Neutrophil (primary cell): Measurements from ENCODE around the gene DBX1.

Experiments
- H3K27ac ChIP-seq: fragments of 200-600 bp; sonication (generic); 2 replicates; pipeline ENCODE4 v1.5.1; 2016; ENCODE audit warnings: mild to moderate bottlenecking, moderate library complexity
- H3K27me3 ChIP-seq: fragments of 200-600 bp; sonication (generic); 2 replicates; pipeline ENCODE4 v1.6.0; 2016; ENCODE audit warnings: mild to moderate bottlenecking
- H3K36me3 ChIP-seq: fragments of 200-600 bp; sonication (generic); 2 replicates; pipeline ENCODE4 v1.5.1; 2017
- H3K4me1 ChIP-seq, 2 experiments: fragments of 200-600 bp in 1 of 2; sonication (generic) in 1 of 2; 1 replicate in 1 of 2; 2 replicates in 1 of 2; pipeline versions ENCODE4 v1.5.1 to v1.6.1; 2013 to 2016; ENCODE audit warnings: low read depth in 1 of 2, low read length in 1 of 2, mild to moderate bottlenecking in 1 of 2, moderate library complexity in 1 of 2; ENCODE audit not compliant: control insufficient read depth in 1 of 2, insufficient read depth in 1 of 2
- H3K4me3 ChIP-seq, 2 experiments: fragments of 200-600 bp in 1 of 2; sonication (generic) in 1 of 2; 1 replicate in 1 of 2; 2 replicates in 1 of 2; pipeline ENCODE4 v1.5.1; 2013 to 2016; ENCODE audit warnings: low read depth in 1 of 2, low read length in 1 of 2, mild to moderate bottlenecking in 1 of 2, moderate library complexity in 1 of 2
- H3K9me3 ChIP-seq: fragments of 200-600 bp; sonication (generic); 2 replicates; pipeline ENCODE4 v1.5.1; 2016
- TF ChIP-seq, protein P1 (sequence below): fragments of 200-600 bp; sonication (generic); IDR thresholded peaks from 2 replicates; pipeline ENCODE4 v1.5.1; 2016; ENCODE audit warnings: antibody characterized with exemption

DBX1 gene

DNA sequence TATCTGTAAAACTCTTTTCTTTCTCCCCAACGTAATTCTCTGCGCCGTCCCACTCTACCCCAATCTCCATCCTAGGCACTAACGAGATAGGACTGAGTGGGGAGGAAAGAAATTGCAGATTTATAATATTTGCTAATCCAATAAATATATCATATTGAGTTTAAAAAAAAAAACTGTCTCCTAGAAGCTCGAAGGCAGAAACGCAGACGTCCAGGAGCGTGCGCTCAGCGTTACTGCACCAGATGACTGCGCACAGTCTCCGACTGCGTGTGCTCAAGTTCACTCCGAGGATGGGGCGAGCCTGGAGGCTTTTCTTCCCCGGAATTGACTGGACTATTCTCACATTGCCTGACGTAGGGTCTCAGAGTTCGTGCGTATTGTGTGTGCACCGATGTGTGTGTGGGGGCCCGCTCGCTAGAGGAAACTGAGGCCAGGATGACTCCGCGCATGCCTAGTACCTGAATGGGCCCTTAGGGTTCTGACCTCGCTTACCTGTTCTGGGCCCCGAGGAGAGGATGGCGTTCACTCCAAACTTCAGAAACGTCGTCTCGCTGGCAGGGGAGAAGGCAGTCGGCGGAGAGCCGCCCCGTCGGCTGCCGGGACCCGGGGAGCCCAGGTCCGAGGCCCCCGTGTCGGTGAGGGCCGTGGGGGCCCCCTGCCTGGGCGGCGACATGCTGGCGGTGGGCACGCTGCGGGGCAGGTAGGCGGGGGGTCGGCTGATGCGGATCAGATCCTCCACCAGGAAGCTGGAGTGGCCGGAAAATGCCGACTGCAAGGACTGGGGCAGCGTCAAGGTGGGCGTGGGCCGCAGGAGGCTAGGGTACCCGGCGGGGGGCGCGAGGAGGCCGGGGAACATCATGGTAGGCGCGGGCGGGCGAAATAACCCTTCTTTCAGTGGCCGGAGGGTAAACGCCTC lies 551 bp downstream of the DBX1 start:
- Histone ChIP-seq H3K27ac (no peak overlapping the region), H3K4me3 (no peak overlapping the region), H3K9me3 (no peaks in the 10 kb centered on the region), H3K36me3 (no peaks in the 10 kb centered on the region), H3K4me1 (peaks cover 0 to 12% of the 10 kb centered on the region in 2 experiments), H3K27me3 (peaks cover 100% of the 10 kb centered on the region)
- TF ChIP-seq, protein P1, sequence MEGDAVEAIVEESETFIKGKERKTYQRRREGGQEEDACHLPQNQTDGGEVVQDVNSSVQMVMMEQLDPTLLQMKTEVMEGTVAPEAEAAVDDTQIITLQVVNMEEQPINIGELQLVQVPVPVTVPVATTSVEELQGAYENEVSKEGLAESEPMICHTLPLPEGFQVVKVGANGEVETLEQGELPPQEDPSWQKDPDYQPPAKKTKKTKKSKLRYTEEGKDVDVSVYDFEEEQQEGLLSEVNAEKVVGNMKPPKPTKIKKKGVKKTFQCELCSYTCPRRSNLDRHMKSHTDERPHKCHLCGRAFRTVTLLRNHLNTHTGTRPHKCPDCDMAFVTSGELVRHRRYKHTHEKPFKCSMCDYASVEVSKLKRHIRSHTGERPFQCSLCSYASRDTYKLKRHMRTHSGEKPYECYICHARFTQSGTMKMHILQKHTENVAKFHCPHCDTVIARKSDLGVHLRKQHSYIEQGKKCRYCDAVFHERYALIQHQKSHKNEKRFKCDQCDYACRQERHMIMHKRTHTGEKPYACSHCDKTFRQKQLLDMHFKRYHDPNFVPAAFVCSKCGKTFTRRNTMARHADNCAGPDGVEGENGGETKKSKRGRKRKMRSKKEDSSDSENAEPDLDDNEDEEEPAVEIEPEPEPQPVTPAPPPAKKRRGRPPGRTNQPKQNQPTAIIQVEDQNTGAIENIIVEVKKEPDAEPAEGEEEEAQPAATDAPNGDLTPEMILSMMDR, result no peak

DNA sequence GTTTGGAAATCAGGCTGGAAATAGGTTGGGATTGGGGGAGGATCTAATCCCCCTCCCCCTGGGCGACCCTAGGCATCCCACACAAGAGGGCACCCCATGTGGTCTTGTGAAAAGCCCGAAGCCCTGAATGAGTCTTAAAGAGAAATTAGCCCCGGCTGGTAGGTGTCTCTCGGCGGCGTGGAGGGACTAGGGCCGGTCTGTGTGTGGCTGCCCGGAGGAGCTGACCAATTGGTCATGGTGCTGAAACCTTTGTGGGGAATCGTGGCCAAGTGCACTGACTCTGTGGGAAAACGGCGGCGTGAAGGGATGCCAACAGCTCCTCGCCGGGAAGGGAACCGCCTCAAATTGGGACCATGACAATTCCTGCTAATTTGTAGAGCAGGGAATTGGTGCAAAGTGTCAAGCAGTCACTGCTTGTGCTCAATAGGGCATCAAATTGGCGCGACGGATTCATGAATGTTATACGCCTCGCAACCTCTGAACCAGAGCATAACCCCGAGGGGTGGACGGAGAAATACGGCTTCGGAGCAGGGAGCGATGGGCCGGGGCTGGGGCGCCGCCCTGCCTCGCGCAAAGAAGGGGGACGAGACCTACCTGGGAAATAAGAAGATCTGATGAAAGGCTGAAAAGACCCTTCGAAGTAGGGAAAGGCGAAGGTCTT lies 1.5 kb downstream of the DBX1 start:
- Histone ChIP-seq H3K27ac (no peak overlapping the region), H3K27me3 (peaks cover 100% of the 10 kb centered on the region), H3K4me1 (peaks cover 0 to 12% of the 10 kb centered on the region in 2 experiments), H3K9me3 (no peaks in the 10 kb centered on the region), H3K4me3 (no peak overlapping the region), H3K36me3 (no peaks in the 10 kb centered on the region)
- TF ChIP-seq, protein P1, result no peak

DNA sequence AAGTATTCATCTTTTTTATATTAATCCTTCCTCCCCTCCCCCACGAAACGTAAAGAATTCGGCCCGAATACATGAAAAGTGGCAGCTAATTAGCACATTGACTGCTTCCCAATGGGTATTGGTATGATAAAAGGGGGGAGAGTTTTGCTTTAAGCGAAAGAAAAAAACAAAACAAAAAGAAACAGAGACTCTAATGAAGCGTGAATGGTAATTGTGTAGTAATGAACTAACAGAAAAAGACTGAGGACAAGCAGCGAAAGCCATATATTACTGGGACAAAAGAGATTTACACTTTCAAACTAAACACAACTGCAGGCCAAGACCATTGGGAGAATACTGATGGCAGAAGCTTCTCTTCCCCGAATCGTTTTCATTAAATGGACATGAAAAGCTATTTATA lies 2.5 kb downstream of the DBX1 start:
- Histone ChIP-seq H3K4me1 (peaks cover 0 to 12% of the 10 kb centered on the region in 2 experiments), H3K9me3 (no peaks in the 10 kb centered on the region), H3K27ac (no peak overlapping the region), H3K27me3 (peaks cover 100% of the 10 kb centered on the region), H3K36me3 (no peaks in the 10 kb centered on the region), H3K4me3 (no peak overlapping the region)
- TF ChIP-seq, protein P1, result no peak

DNA sequence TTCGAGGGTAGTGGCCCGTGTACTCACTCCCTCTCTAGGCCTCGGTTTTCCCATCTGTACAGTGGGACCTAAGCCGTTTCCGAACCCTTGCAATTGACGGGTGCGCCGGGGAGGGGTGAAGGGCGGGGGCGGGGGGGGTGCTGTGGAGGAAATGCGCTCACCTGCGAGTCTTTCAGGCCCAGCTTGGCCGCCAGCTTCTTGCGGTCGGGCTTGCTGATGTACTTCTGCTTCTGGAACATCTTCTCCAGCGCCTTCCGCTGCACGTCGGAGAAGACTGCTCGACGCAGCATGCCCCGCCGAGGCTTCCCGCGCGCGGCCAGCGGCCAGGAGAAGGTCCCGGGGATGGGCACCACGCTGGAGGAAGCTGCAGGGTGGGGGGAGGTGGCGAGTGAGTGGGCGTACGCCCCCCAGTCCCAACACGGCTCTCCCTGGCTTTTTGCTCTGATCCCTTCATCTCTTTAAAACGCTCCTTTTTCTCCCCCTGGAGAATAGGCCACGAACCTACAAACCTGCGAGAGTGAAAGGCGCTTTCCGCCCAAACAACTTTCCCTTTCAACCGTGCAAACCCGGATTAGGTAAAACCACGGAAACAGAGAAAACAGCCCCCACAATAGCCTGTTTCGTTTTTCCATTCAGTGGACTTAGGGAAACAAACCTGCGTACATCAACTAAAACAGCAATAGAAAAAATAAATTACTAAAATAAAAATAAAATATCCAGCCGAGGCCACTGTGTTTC lies 3.2 kb downstream of the DBX1 start:
- no peak overlapping the region for H3K27ac ChIP-seq
- peaks cover 100% of the 10 kb centered on the region for H3K27me3 ChIP-seq
- H3K36me3 ChIP-seq, result no peaks in the 10 kb centered on the region
- H3K9me3 ChIP-seq, result no peaks in the 10 kb centered on the region
- peak overlapping the region in 1 of 2 experiments; percentile 32 for H3K4me3 ChIP-seq
- TF ChIP-seq, protein P1, result no peak
- H3K4me1 ChIP-seq, result peaks cover 0 to 12% of the 10 kb centered on the region in 2 experiments

DNA sequence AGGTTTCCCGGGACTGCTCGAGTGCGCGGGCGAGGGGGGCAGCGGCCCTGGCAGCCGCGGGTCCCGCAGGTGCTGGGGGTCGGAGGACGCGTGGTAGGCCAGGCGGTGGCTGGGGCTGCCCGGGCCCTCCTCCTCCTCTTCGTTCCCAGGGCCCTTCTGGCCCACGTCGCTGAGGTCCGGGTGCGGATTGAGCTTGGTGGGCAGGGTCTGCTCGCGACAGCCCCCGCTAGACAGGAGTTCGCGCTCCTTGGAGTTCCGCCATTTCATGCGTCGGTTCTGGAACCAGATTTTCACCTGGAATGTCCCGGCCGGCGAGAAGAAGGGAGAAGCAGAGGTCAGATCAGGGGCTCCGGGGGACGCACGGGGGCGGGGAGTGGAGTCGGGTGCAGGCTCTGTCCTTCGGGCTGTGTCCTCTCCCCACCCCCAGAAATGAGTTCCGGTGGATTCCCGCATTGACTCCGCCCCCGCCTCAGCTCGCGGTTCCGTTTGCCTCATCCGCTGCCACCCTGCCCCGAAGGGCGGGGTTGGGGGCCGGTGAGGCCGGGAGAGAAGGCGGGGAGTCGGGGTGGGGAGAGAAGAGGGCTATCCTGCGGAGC lies 3.9 kb downstream of the DBX1 start:
- H3K4me3 ChIP-seq, result peak overlapping the region in 1 of 2 experiments; percentile 32
- H3K27me3 ChIP-seq, result peaks cover 99% of the 10 kb centered on the region
- no peaks in the 10 kb centered on the region for H3K36me3 ChIP-seq
- no peak overlapping the region for H3K27ac ChIP-seq
- TF ChIP-seq, protein P1, result no peak
- no peaks in the 10 kb centered on the region for H3K9me3 ChIP-seq
- peaks cover 0 to 12% of the 10 kb centered on the region in 2 experiments for H3K4me1 ChIP-seq
